ENCODE data around the gene OMP. TPM values are rescaled to one million over a fixed set of nuclear protein-coding genes. Genes with fewer than 3 reads are reported as not detected.

Gene OMP
- total and polyA plus RNA-seq, 2 donors (not counting 1 experiment from before 2014, with no cell fraction given), result not detected

DNA sequence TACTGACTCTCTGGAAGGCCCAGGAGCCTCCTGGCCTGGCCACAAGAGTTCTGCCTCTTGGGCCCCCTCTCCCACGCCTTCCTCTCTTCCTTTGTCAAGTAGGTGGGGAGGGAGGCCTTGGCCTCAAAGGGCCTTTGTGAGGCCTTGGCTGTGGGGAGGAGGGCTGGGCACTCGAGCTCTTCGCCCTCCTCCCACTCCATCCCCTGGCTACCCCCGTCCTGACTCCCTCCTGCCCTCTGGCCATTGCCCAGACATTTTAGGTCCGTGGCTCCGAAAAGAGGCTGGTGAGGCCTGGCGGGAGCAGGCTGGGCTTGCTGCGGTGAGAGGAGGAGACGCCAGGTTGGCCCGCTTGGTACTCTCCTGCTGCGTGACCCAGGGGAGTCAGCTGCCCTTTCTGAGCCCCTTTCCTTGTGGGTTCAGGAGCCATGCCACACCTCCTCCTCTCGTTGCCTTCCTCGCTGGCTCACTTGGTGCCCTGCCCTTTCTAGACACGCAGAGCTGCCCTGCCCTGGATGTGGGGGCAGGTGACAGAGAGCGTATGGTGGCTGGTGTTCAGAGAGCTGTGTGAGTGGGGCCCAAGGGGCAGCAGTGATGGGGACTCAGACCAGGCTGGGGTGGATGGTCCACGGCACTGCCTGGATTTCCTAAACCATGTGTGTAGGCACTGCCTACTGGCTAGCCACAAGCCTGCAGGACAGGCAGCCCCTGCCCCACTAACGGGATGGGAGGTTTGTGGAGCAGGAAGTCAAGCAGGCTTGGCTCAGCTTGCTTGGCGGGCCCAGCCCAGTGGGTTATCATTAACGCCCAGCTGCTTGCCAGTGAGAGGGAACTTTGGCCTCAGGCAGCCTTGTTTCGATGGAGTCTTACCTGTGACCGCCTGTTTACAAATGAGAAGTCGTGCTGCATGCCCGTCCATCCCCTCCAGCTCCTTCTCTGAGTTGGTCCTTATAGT lies 15.8 kb upstream of the OMP start:
- Histone ChIP-seq H3K4me2 (replicated peaks; ENCODE audit: low read depth, low read length, poor library complexity, severe bottlenecking) (no peak overlapping the region), H3K9me3 (ENCODE audit: control extremely low read depth in 1 of 3, control insufficient read depth in 2 of 3, insufficient read depth in 1 of 3, low read length in 2 of 3) (no peaks in the 10 kb centered on the region), H2AFZ (ENCODE audit: insufficient read depth, low read depth, low read length, poor library complexity, severe bottlenecking) (no peak overlapping the region), H3K9ac (ENCODE audit: low read length) (no peak overlapping the region), H3K36me3 (replicated peaks in 1 of 2; ENCODE audit: control extremely low read depth in 1 of 2, control insufficient read depth in 1 of 2, extremely low read depth in 1 of 2, insufficient read depth in 2 of 2, low read length in 1 of 2) (no peaks in the 10 kb centered on the region), H3K4me1 (ENCODE audit: control insufficient read depth in 2 of 2, insufficient read depth in 2 of 2, low read length in 2 of 2) (peaks cover 6 to 11% of the 10 kb centered on the region in 2 donors), H4K20me1 (ENCODE audit: control insufficient read depth, insufficient read depth, low read length, poor library complexity, severe bottlenecking) (no peaks in the 10 kb centered on the region), H3K27me3 (replicated peaks in 1 of 4; ENCODE audit: control extremely low read depth in 1 of 4, control insufficient read depth in 3 of 4, insufficient read depth in 4 of 4, low read length in 3 of 4) (no peaks in the 10 kb centered on the region), H3K27ac (ENCODE audit: low read length in 2 of 2) (no peak overlapping the region), H3K79me2 (ENCODE audit: control insufficient read depth, insufficient read depth, low read length) (no peaks in the 10 kb centered on the region), H3K4me3 (ENCODE audit: control extremely low read depth in 1 of 5, extremely low read depth in 1 of 5, insufficient read depth in 1 of 5, low read depth in 2 of 5, low read length in 4 of 5) (no peak overlapping the region)
- POLR2A ChIA-PET, result no interaction called here
- intact Hi-C loops (cut with micrococcal nuclease), result no loop called here
- H3K27ac Mint-ChIP-seq, result no peak overlapping the region
- 92% methylated on average over 22 of the region's 23 CpGs for WGBS (ENCODE audit: insufficient coverage)
- ATAC-seq (ENCODE audit: low read depth), result no peak
- H3K4me3 Mint-ChIP-seq, result no peak overlapping the region
- CTCF ChIA-PET, result no interaction called here
- no peak for TF ChIP-seq EZH2 (IDR thresholded peaks at IDR 0.05; ENCODE audit: borderline replicate concordance, insufficient read depth, low read depth, low read length, poor library complexity, severe bottlenecking)
- TF ChIP-seq, protein P1, sequence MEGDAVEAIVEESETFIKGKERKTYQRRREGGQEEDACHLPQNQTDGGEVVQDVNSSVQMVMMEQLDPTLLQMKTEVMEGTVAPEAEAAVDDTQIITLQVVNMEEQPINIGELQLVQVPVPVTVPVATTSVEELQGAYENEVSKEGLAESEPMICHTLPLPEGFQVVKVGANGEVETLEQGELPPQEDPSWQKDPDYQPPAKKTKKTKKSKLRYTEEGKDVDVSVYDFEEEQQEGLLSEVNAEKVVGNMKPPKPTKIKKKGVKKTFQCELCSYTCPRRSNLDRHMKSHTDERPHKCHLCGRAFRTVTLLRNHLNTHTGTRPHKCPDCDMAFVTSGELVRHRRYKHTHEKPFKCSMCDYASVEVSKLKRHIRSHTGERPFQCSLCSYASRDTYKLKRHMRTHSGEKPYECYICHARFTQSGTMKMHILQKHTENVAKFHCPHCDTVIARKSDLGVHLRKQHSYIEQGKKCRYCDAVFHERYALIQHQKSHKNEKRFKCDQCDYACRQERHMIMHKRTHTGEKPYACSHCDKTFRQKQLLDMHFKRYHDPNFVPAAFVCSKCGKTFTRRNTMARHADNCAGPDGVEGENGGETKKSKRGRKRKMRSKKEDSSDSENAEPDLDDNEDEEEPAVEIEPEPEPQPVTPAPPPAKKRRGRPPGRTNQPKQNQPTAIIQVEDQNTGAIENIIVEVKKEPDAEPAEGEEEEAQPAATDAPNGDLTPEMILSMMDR (IDR thresholded peaks at IDR 0.05), result no peak
- DNase-seq, result no peak
- no peaks in the 10 kb centered on the region for H3K27me3 Mint-ChIP-seq
- peaks cover 5% of the 10 kb centered on the region for H3K4me1 Mint-ChIP-seq
- H3K9me3 Mint-ChIP-seq (ENCODE audit: insufficient read depth), result no peaks in the 10 kb centered on the region

DNA sequence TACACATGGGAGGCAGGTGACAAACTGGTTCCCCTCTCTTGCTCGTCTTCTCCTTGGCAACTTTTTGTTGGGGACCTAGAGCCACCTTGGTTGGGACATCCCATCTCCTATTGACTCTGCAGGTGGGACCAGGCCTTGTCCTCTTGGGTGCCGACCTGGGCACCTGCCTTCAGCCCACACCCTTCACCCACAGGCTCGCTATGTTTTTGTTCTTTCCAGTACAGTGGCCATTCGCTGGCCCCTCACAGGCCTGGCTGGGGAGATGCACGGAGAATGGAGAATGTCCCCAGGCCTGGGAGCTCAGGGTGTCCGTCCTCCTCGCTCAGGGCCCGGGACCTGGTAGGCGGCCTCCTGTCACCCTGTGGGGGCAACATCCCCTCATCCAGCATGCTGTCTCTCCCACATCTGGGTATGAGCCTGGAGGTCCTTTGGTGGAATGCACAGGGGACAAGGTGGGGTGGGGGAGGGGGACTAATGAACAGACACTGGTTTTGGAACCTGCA lies 14.9 kb upstream of the OMP start:
- no peak for DNase-seq
- intact Hi-C loops (cut with micrococcal nuclease), result no loop called here
- no peak overlapping the region for H2AFZ ChIP-seq (ENCODE audit: insufficient read depth, low read depth, low read length, poor library complexity, severe bottlenecking)
- H3K9ac ChIP-seq (ENCODE audit: low read length), result no peak overlapping the region
- Mint-ChIP-seq H3K4me1 (no peaks in the 10 kb centered on the region), H3K4me3 (no peak overlapping the region), H3K27ac (no peak overlapping the region), H3K27me3 (no peaks in the 10 kb centered on the region), H3K9me3 (ENCODE audit: insufficient read depth) (no peaks in the 10 kb centered on the region)
- CTCF ChIA-PET, result interaction anchor here (5.1 kb wide), 1 partner anchor 38 kb away, joined by 73 read pairs; no protein-coding TSS in a partner anchor
- H3K4me1 ChIP-seq (ENCODE audit: control insufficient read depth in 2 of 2, insufficient read depth in 2 of 2, low read length in 2 of 2), result peaks cover 3 to 5% of the 10 kb centered on the region in 2 donors
- no peaks in the 10 kb centered on the region for H3K79me2 ChIP-seq (ENCODE audit: control insufficient read depth, insufficient read depth, low read length)
- H3K27ac ChIP-seq (ENCODE audit: low read length in 2 of 2), result no peak overlapping the region
- no peaks in the 10 kb centered on the region for H4K20me1 ChIP-seq (ENCODE audit: control insufficient read depth, insufficient read depth, low read length, poor library complexity, severe bottlenecking)
- TF ChIP-seq EZH2 (IDR thresholded peaks at IDR 0.05; ENCODE audit: borderline replicate concordance, insufficient read depth, low read depth, low read length, poor library complexity, severe bottlenecking), result no peak
- TF ChIP-seq, protein P1 (IDR thresholded peaks at IDR 0.05), result no peak
- H3K36me3 ChIP-seq (replicated peaks in 1 of 2; ENCODE audit: control extremely low read depth in 1 of 2, control insufficient read depth in 1 of 2, extremely low read depth in 1 of 2, insufficient read depth in 2 of 2, low read length in 1 of 2), result no peaks in the 10 kb centered on the region
- no peaks in the 10 kb centered on the region for H3K9me3 ChIP-seq (ENCODE audit: control extremely low read depth in 1 of 3, control insufficient read depth in 2 of 3, insufficient read depth in 1 of 3, low read length in 2 of 3)
- H3K4me3 ChIP-seq (ENCODE audit: control extremely low read depth in 1 of 5, extremely low read depth in 1 of 5, insufficient read depth in 1 of 5, low read depth in 2 of 5, low read length in 4 of 5), result no peak overlapping the region
- POLR2A ChIA-PET, result no interaction called here
- no peaks in the 10 kb centered on the region for H3K27me3 ChIP-seq (replicated peaks in 1 of 4; ENCODE audit: control extremely low read depth in 1 of 4, control insufficient read depth in 3 of 4, insufficient read depth in 4 of 4, low read length in 3 of 4)
- H3K4me2 ChIP-seq (replicated peaks; ENCODE audit: low read depth, low read length, poor library complexity, severe bottlenecking), result no peak overlapping the region
- 91% methylated on average over 4 of the region's 9 CpGs for WGBS (ENCODE audit: insufficient coverage)
- ATAC-seq (ENCODE audit: low read depth), result no peak
